ENCODE measurements around the gene DDR2. TPM values are rescaled to one million over a fixed set of nuclear protein-coding genes. Genes with fewer than 3 reads are reported as not detected.

The DDR2 gene
- total RNA-seq, 1 experiment from 2014 or later, result 0.52 TPM

- H3K56ac ChIP-seq (ENCODE audit: insufficient read length, low read depth, low read length), result no peak overlapping the region
- H3K4me1 Mint-ChIP-seq, result peaks cover 0 to 3% of the 10 kb centered on the region in 2 experiments; a peak in 2 of 4 replicates
- H3K14ac ChIP-seq (ENCODE audit: insufficient read depth, low read length), result no peak overlapping the region
- no peak overlapping the region for H2AFZ ChIP-seq (ENCODE audit: low read length)
- H3K9me3 ChIP-seq (ENCODE audit: control insufficient read depth, low read depth, low read length), result no peaks in the 10 kb centered on the region
- H2BK20ac ChIP-seq (ENCODE audit: low read depth, low read length, poor library complexity, severe bottlenecking), result no peak overlapping the region
- H2BK15ac ChIP-seq (ENCODE audit: low read depth, low read length), result no peak overlapping the region
- no peak overlapping the region for H3K27ac Mint-ChIP-seq
- no peaks in the 10 kb centered on the region; a peak in 1 of 5 replicates for H3K9me3 Mint-ChIP-seq
- no peaks in the 10 kb centered on the region for H4K20me1 ChIP-seq (ENCODE audit: control insufficient read depth, insufficient read depth, insufficient read length)
- no peak overlapping the region for H2BK120ac ChIP-seq (ENCODE audit: low read depth, low read length, poor library complexity, severe bottlenecking)
- H2BK5ac ChIP-seq (ENCODE audit: insufficient read length, low read length), result no peak overlapping the region
- no peak overlapping the region for H2BK12ac ChIP-seq (ENCODE audit: insufficient read length, low read depth, low read length)
- no peak overlapping the region for H3K4me2 ChIP-seq (ENCODE audit: insufficient read depth, insufficient read length, low read length)
- WGBS (ENCODE audit: extremely low coverage, insufficient read length, low lambda C conversion rate), result no CpG with 5 or more reads among the region's 1 CpG
- no peak overlapping the region for H3K18ac ChIP-seq (ENCODE audit: insufficient read length, low read depth, low read length)
- H3K36me3 Mint-ChIP-seq (ENCODE audit: insufficient read depth in 1 of 3, low read depth in 3 of 3), result no peaks in the 10 kb centered on the region; a peak in 1 of 7 replicates
- H3K4me3 Mint-ChIP-seq, result no peak overlapping the region
- no peak overlapping the region for H2AK5ac ChIP-seq (ENCODE audit: insufficient read length, low read length)
- H3K27me3 Mint-ChIP-seq (ENCODE audit: low read depth), result no peaks in the 10 kb centered on the region; the same call in 1 of the 2 replicates
- H4K5ac ChIP-seq (ENCODE audit: insufficient read length, low read depth, low read length), result no peak overlapping the region
- H3K27ac ChIP-seq (ENCODE audit: insufficient read length, low read depth, low read length), result no peak overlapping the region
- no peak for DNase-seq
- H3K23me2 ChIP-seq (ENCODE audit: insufficient read length, low read depth, low read length, poor library complexity, severe bottlenecking), result no peaks in the 10 kb centered on the region
- H3T11ph ChIP-seq (ENCODE audit: low read length), result no peak overlapping the region
- H3K23ac ChIP-seq (ENCODE audit: insufficient read length, low read depth, low read length), result no peak overlapping the region
- no peaks in the 10 kb centered on the region for H3K79me2 ChIP-seq (ENCODE audit: insufficient read depth, low read length)
- no peaks in the 10 kb centered on the region for H3K79me1 ChIP-seq (ENCODE audit: insufficient read depth, low read depth, low read length, poor library complexity, severe bottlenecking)
- H3K9ac ChIP-seq (ENCODE audit: extremely low read depth, insufficient read length, low read length), result no peak overlapping the region
- H4K8ac ChIP-seq (replicated peaks; ENCODE audit: insufficient read length, low read depth, low read length), result no peak overlapping the region
- H3K27me3 ChIP-seq (ENCODE audit: insufficient read depth, low read length), result no peaks in the 10 kb centered on the region
- H3K4ac ChIP-seq (ENCODE audit: low read depth, low read length), result no peak overlapping the region
- H3K4me1 ChIP-seq (ENCODE audit: insufficient read depth, low read length), result no peaks in the 10 kb centered on the region
- no peak for TF ChIP-seq CTCF (conservative IDR thresholded peaks at IDR 0.05)
- no peak overlapping the region for H4K91ac ChIP-seq (ENCODE audit: insufficient read length, low read depth, low read length)
Observed at GRCh38 chr1:162733336-162733590, 101.0 kb downstream of the DDR2 start.
